ENCODE results near the gene SEMA3G. TPM values are rescaled to one million over a fixed set of nuclear protein-coding genes. Genes with fewer than 3 reads are reported as not detected.

The SEMA3G gene
- total and polyA plus RNA-seq, 8 donors = 5.7 to 36.5 (median 6.9) TPM

GRCh38 chr3:52406791-52407510 lies 38.0 kb downstream of the SEMA3G start:
- H3K9me3 ChIP-seq = no peaks in the 10 kb centered on the region
- H3K27me3 ChIP-seq = no peaks in the 10 kb centered on the region
- peaks cover 0 to 62% of the 10 kb centered on the region in 2 donors for H3K36me3 ChIP-seq
- DNase-seq (no peak), ATAC-seq (no peak)
- H3K4me3 ChIP-seq = no peak overlapping the region
- intact Hi-C loops (cut with DNase I) = no loop called here
- TF ChIP-seq CTCF (IDR thresholded peaks at IDR 0.05) = no peak
- peaks cover 16 to 45% of the 10 kb centered on the region in 2 donors for H3K4me1 ChIP-seq
- no peak overlapping the region for H3K27ac ChIP-seq

GRCh38 chr3:52406231-52406661 lies 38.7 kb downstream of the SEMA3G start:
- intact Hi-C loops (cut with DNase I) = no loop called here
- TF ChIP-seq CTCF (IDR thresholded peaks at IDR 0.05) = no peak
- no peaks in the 10 kb centered on the region for H3K9me3 ChIP-seq
- peaks cover 0 to 69% of the 10 kb centered on the region in 2 donors for H3K36me3 ChIP-seq
- no peak overlapping the region for H3K27ac ChIP-seq
- no peaks in the 10 kb centered on the region for H3K27me3 ChIP-seq
- no peak for ATAC-seq
- no peak overlapping the region for H3K4me3 ChIP-seq
- peaks cover 12 to 38% of the 10 kb centered on the region in 2 donors for H3K4me1 ChIP-seq
- DNase-seq = no peak

- intact Hi-C loops (cut with DNase I) = no loop called here
- H3K27ac ChIP-seq = no peak overlapping the region
- H3K4me1 ChIP-seq = peaks cover 12 to 33% of the 10 kb centered on the region in 2 donors
- no peak for DNase-seq
- no peaks in the 10 kb centered on the region for H3K9me3 ChIP-seq
- no peak for ATAC-seq
- no peak overlapping the region for H3K4me3 ChIP-seq
- TF ChIP-seq CTCF (IDR thresholded peaks at IDR 0.05) = no peak
- peaks cover 0 to 75% of the 10 kb centered on the region in 2 donors for H3K36me3 ChIP-seq
- H3K27me3 ChIP-seq = no peaks in the 10 kb centered on the region
Observed at GRCh38 chr3:52405601-52406110, 39.2 kb downstream of the SEMA3G start.

- Histone ChIP-seq H3K4me1 (peaks cover 12 to 33% of the 10 kb centered on the region in 2 donors), H3K27me3 (no peaks in the 10 kb centered on the region), H3K27ac (no peak overlapping the region), H3K4me3 (no peak overlapping the region), H3K36me3 (peaks cover 0 to 81% of the 10 kb centered on the region in 2 donors), H3K9me3 (no peaks in the 10 kb centered on the region)
- no peak for TF ChIP-seq CTCF (IDR thresholded peaks at IDR 0.05)
- intact Hi-C loops (cut with DNase I) = no loop called here
- ATAC-seq (no peak), DNase-seq (no peak)
Observed at GRCh38 chr3:52405066-52405465, 39.8 kb downstream of the SEMA3G start.

GRCh38 chr3:52404391-52404790 lies 40.5 kb downstream of the SEMA3G start:
- H3K36me3 ChIP-seq = peaks cover 0 to 88% of the 10 kb centered on the region in 2 donors

More at GRCh38 chr3:52404391-52404790, 40.5 kb downstream of the SEMA3G start:
- intact Hi-C loops (cut with DNase I) = no loop called here
- Histone ChIP-seq H3K27ac (no peak overlapping the region), H3K4me1 (peaks cover 12 to 32% of the 10 kb centered on the region in 2 donors), H3K9me3 (no peaks in the 10 kb centered on the region), H3K27me3 (no peaks in the 10 kb centered on the region), H3K4me3 (no peak overlapping the region)
- DNase-seq = no peak
- ATAC-seq = no peak
- no peak for TF ChIP-seq CTCF (IDR thresholded peaks at IDR 0.05)

All from left lung (tissue), 10 donors.